Keratinocyte (primary cell): Measurements from ENCODE around the gene HEPH. TPM values are rescaled to one million over a fixed set of nuclear protein-coding genes. Genes with fewer than 3 reads are reported as not detected.

ENCODE experiments used
- DNase-seq: peaks from one replicate; pipeline ENCODE4 v3.0.0-alpha.2; 2011; ENCODE audit warnings: low read depth, missing footprints, low spot score
- FAIRE-seq: peaks from 2 replicates; lab custom pipeline; 2011; peaks lifted over from hg19 to GRCh38; lab: Jason Lieb, UNC
- H2AFZ ChIP-seq: 2 replicates; pipeline ENCODE4 v1.6.0; 2012; ENCODE audit warnings: low read length, control low read depth, inconsistent platforms; ENCODE audit not compliant: control insufficient read depth
- H3K27ac ChIP-seq: 2 replicates; pipeline ENCODE4 v1.5.1; 2011; ENCODE audit warnings: low read length; ENCODE audit not compliant: control insufficient read depth, insufficient read depth
- H3K27me3 ChIP-seq: 3 replicates; pipeline ENCODE4 v1.6.0; 2011; ENCODE audit warnings: low read length; ENCODE audit not compliant: control insufficient read depth, insufficient read depth; ENCODE audit errors: extremely low read depth
- H3K36me3 ChIP-seq, 2 experiments: 2 replicates in 1 of 2; 3 replicates in 1 of 2; pipeline ENCODE4 v1.5.1; 2011; ENCODE audit warnings: low read length in 2 of 2, mild to moderate bottlenecking in 1 of 2; ENCODE audit not compliant: control insufficient read depth in 2 of 2, insufficient read depth in 2 of 2; ENCODE audit errors: extremely low read depth in 1 of 2
- H3K4me1 ChIP-seq: 3 replicates; pipeline ENCODE4 v1.5.1; 2011; ENCODE audit warnings: low read length; ENCODE audit not compliant: control insufficient read depth, insufficient read depth; ENCODE audit errors: extremely low read depth
- H3K4me2 ChIP-seq: 3 replicates; pipeline ENCODE4 v1.6.0; 2011; ENCODE audit warnings: low read depth, low read length; ENCODE audit not compliant: control insufficient read depth, insufficient read depth; ENCODE audit errors: extremely low read depth
- H3K4me3 ChIP-seq, 3 experiments: fragments of 200-600 bp in 1 of 3; sonication (generic) in 1 of 3; 2 replicates in 2 of 3; 3 replicates in 1 of 3; pipeline ENCODE4 v1.5.1; 2011 to 2016; ENCODE audit warnings: low read length in 3 of 3, mild to moderate bottlenecking in 3 of 3, control low read depth in 2 of 3, inconsistent platforms in 1 of 3, low read depth in 1 of 3, mixed read lengths in 1 of 3, mixed run types in 1 of 3, moderate library complexity in 1 of 3; ENCODE audit not compliant: control insufficient read depth in 2 of 3, insufficient read depth in 2 of 3; ENCODE audit errors: extremely low read depth in 1 of 3
- H3K79me2 ChIP-seq: 2 replicates; pipeline ENCODE4 v1.6.0; 2012; ENCODE audit warnings: low read length; ENCODE audit not compliant: control insufficient read depth, insufficient read depth
- H3K9ac ChIP-seq: 3 replicates; pipeline ENCODE4 v1.6.0; 2011; ENCODE audit warnings: low read length; ENCODE audit not compliant: control insufficient read depth, insufficient read depth; ENCODE audit errors: extremely low read depth
- H3K9me1 ChIP-seq: 3 replicates; pipeline ENCODE4 v1.6.0; 2011; ENCODE audit warnings: low read length; ENCODE audit not compliant: control insufficient read depth, insufficient read depth; ENCODE audit errors: extremely low read depth
- H3K9me3 ChIP-seq: 2 replicates; pipeline ENCODE4 v1.5.1; 2012; ENCODE audit warnings: low read depth, low read length; ENCODE audit not compliant: control insufficient read depth
- H4K20me1 ChIP-seq: 3 replicates; pipeline ENCODE4 v1.6.0; 2011; ENCODE audit warnings: low read length; ENCODE audit not compliant: control insufficient read depth, insufficient read depth; ENCODE audit errors: extremely low read depth
- CTCF ChIP-seq, 3 experiments: IDR thresholded peaks in 1 of 3; conservative IDR thresholded peaks in 1 of 3; optimal IDR thresholded peaks in 1 of 3; 2 replicates in 2 of 3; 3 replicates in 1 of 3; pipeline versions ENCODE3 to v1.5.1; 2011; ENCODE audit warnings: low read length in 3 of 3, mild to moderate bottlenecking in 3 of 3, moderate library complexity in 2 of 3, control low read depth in 1 of 3, inconsistent platforms in 1 of 3; ENCODE audit not compliant: insufficient read depth in 2 of 3; ENCODE audit errors: extremely low read depth in 1 of 3
- EZH2 ChIP-seq: IDR thresholded peaks from one replicate; pipeline ENCODE4 v1.6.1; 2012; ENCODE audit warnings: inconsistent platforms, mild to moderate bottlenecking, low read length, moderate library complexity
- dilution Hi-C: fragments of 300-500 bp; cut with MboI; formaldehyde crosslinking; loops from one replicate; pipeline ENCODE4 v1.7.0; 2020; ENCODE audit warnings: low sequenced_read_pairs; ENCODE audit not compliant: extremely low pct_ligation_motif_present
- polyA plus RNA-seq, 5 experiments: library from polyadenylated mRNA; depleted of rRNA in 3 of 5; stranded (reverse) in 3 of 5; stranded (forward) in 1 of 5; unstranded in 1 of 5; fragments of >200 nt; gene quantifications; 1 replicate in 1 of 5; 2 replicates in 3 of 5; 3 replicates in 1 of 5; pipeline versions ENCODE4 v1.2.1 to v1.2.3, GENCODE V29; 2011 to 2012; ENCODE audit warnings: missing spikeins in 2 of 5, low read depth in 1 of 5, low replicate concordance in 1 of 5

HEPH gene
- polyA plus RNA-seq, 1 donor (not counting 4 experiments of a cell fraction or from before 2014, with no cell fraction given) = 0.25 TPM

DNA sequence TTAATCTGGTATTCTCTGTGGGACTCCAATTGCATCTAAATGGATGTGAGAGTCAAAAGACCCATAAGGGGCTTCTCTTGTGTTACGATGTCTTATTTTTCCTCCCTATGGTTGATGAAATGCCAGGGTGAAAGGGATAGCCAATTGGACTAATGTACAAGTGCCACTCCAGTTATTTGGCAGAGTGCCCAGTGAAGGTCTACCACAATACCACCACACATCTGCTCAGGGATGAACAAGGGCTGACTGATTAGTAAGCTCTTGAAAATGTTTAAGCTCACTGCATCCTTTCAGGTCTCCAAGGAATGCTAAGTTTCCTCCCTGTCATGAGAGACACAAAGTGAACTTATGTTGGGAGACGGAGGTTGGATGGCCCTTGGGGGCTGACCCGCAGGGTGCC lies 57.8 kb downstream of the HEPH start:
- dilution Hi-C loops = no loop called here
- Histone ChIP-seq H3K27me3 (no peaks in the 10 kb centered on the region), H3K27ac (no peak overlapping the region), H3K9me3 (no peaks in the 10 kb centered on the region), H3K9me1 (no peaks in the 10 kb centered on the region), H3K4me3 (no peak overlapping the region), H3K4me1 (no peaks in the 10 kb centered on the region), H3K79me2 (no peaks in the 10 kb centered on the region), H3K9ac (no peak overlapping the region), H2AFZ (no peak overlapping the region), H3K36me3 (no peaks in the 10 kb centered on the region), H4K20me1 (no peaks in the 10 kb centered on the region), H3K4me2 (no peak overlapping the region)
- TF ChIP-seq CTCF (optimal IDR thresholded peaks at IDR 0.05 in 1 of 3, IDR thresholded peaks at IDR 0.05 in 1 of 3, conservative IDR thresholded peaks at IDR 0.05 in 1 of 3; ENCODE audit: extremely low read depth in 1 of 3, insufficient read depth in 2 of 3, low read length in 3 of 3) (no peak), EZH2 (no peak)
- FAIRE-seq = no peak
- no peak for DNase-seq

GRCh38 chrX:66232296-66232695 lies 68.2 kb downstream of the HEPH start:
- no peaks in the 10 kb centered on the region for H3K36me3 ChIP-seq
- TF ChIP-seq CTCF (optimal IDR thresholded peaks at IDR 0.05 in 1 of 3, IDR thresholded peaks at IDR 0.05 in 1 of 3, conservative IDR thresholded peaks at IDR 0.05 in 1 of 3; ENCODE audit: extremely low read depth in 1 of 3, insufficient read depth in 2 of 3, low read length in 3 of 3) (no peak), EZH2 (no peak)
- no peak overlapping the region for H3K27ac ChIP-seq
- no peak overlapping the region for H3K9ac ChIP-seq
- no peaks in the 10 kb centered on the region for H3K9me1 ChIP-seq
- no peaks in the 10 kb centered on the region for H3K79me2 ChIP-seq
- H2AFZ ChIP-seq = no peak overlapping the region
- no peak overlapping the region for H3K4me2 ChIP-seq
- FAIRE-seq (no peak), DNase-seq (no peak)
- H3K27me3 ChIP-seq = no peaks in the 10 kb centered on the region
- H4K20me1 ChIP-seq = no peaks in the 10 kb centered on the region
- H3K4me3 ChIP-seq = no peak overlapping the region
- no peaks in the 10 kb centered on the region for H3K9me3 ChIP-seq
- H3K4me1 ChIP-seq = no peaks in the 10 kb centered on the region
- dilution Hi-C loops = no loop called here
